ENCODE data around the gene LPCAT1. TPM values are rescaled to one million over a fixed set of nuclear protein-coding genes. Genes with fewer than 3 reads are reported as not detected.

The LPCAT1 gene
- total and polyA plus RNA-seq, 2 donors (not counting 3 experiments of a cell fraction or from before 2014, with no cell fraction given), result 28.9 to 57.2 TPM

- H3K9ac ChIP-seq (replicated peaks; ENCODE audit: extremely low read depth, insufficient read depth, low read length), result no peak overlapping the region
- BruUV-seq (replicated peaks), result no TSS peak
- no peaks in the 10 kb centered on the region for H3K27me3 ChIP-seq (ENCODE audit: control insufficient read depth in 2 of 2, insufficient read depth in 2 of 2, low read length in 2 of 2)
- H3K27ac ChIP-seq (ENCODE audit: insufficient read depth, low read depth, low read length), result no peak overlapping the region
- H4K20me1 ChIP-seq (replicated peaks; ENCODE audit: control insufficient read depth, extremely low read depth, insufficient read depth, low read length), result no peaks in the 10 kb centered on the region
- H3K4me2 ChIP-seq (ENCODE audit: insufficient read depth, low read length), result no peak overlapping the region
- FAIRE-seq (peak; percentile 87), DNase-seq (ENCODE audit: low read depth, low spot score) (peak; percentile 58)
- peaks cover 3% of the 10 kb centered on the region for H3K4me1 ChIP-seq (ENCODE audit: control insufficient read depth, extremely low read depth, insufficient read depth, low read length)
- H2AFZ ChIP-seq (ENCODE audit: low read depth, low read length), result peak overlapping the region; percentile 92
- H3K36me3 ChIP-seq (ENCODE audit: control insufficient read depth in 2 of 2, extremely low read depth in 1 of 2, insufficient read depth in 2 of 2, low read length in 2 of 2), result no peaks in the 10 kb centered on the region
- POLR2A ChIA-PET, result no interaction called here
- H3K9me3 ChIP-seq (replicated peaks; ENCODE audit: control insufficient read depth, insufficient read depth, low read length), result no peaks in the 10 kb centered on the region
- CTCF ChIA-PET, result interaction anchor here (1.5 kb wide), 1 partner anchor 18 kb away, joined by 3 read pairs; no protein-coding TSS in a partner anchor
- dilution Hi-C loops (cut with MboI; ENCODE audit: extremely low pct_ligation_motif_present, low sequenced_read_pairs) (no loop called here), intact Hi-C loops (cut with micrococcal nuclease) (no loop called here)
- no peaks in the 10 kb centered on the region for H3K9me1 ChIP-seq (replicated peaks; ENCODE audit: control insufficient read depth, extremely low read depth, insufficient read depth, low read length)
- H3K79me2 ChIP-seq (ENCODE audit: control insufficient read depth, insufficient read depth, low read length), result no peaks in the 10 kb centered on the region
- TF ChIP-seq FOS (IDR thresholded peaks at IDR 0.05; ENCODE audit: borderline replicate concordance, insufficient read depth, low read length) (peak; percentile 18), POLR2A (IDR thresholded peaks at IDR 0.05; ENCODE audit: low read depth, low read length) (no peak)
- no peak overlapping the region for H3K4me3 ChIP-seq (replicated peaks in 1 of 3; ENCODE audit: insufficient read depth in 1 of 3, low read depth in 1 of 3, low read length in 3 of 3)
These were observed 19.0 kb upstream of the LPCAT1 start for GRCh38 chr5:1542781-1543180.

GRCh38 chr5:1541702-1542400, 18.1 kb upstream of the LPCAT1 start:
- dilution Hi-C loops (cut with MboI; ENCODE audit: extremely low pct_ligation_motif_present, low sequenced_read_pairs), result no loop called here
- FAIRE-seq, result no peak
- TF ChIP-seq GATA2 (IDR thresholded peaks at IDR 0.05; ENCODE audit: insufficient read depth, insufficient read length, low read depth, low read length) (no peak), CTCF (IDR thresholded peaks at IDR 0.05; ENCODE audit: extremely low read depth in 1 of 2, insufficient read depth in 1 of 2, low read depth in 1 of 2, low read length in 2 of 2) (no peak), POLR2A (IDR thresholded peaks at IDR 0.05; ENCODE audit: low read depth, low read length) (no peak), FOS (IDR thresholded peaks at IDR 0.05; ENCODE audit: borderline replicate concordance, insufficient read depth, low read length) (no peak), MAX (IDR thresholded peaks at IDR 0.05; ENCODE audit: insufficient read depth, insufficient read length) (no peak)
- no peaks in the 10 kb centered on the region for H3K27me3 ChIP-seq (ENCODE audit: control insufficient read depth in 2 of 2, insufficient read depth in 2 of 2, low read length in 2 of 2)
- H3K27ac ChIP-seq (ENCODE audit: insufficient read depth, low read depth, low read length), result no peak overlapping the region
- DNase-seq (ENCODE audit: low read depth, low spot score), result no peak
- no peak overlapping the region for H3K4me2 ChIP-seq (ENCODE audit: insufficient read depth, low read length)
- no peaks in the 10 kb centered on the region for H3K79me2 ChIP-seq (ENCODE audit: control insufficient read depth, insufficient read depth, low read length)
- H3K9ac ChIP-seq (replicated peaks; ENCODE audit: extremely low read depth, insufficient read depth, low read length), result no peak overlapping the region
- no peaks in the 10 kb centered on the region for H3K36me3 ChIP-seq (ENCODE audit: control insufficient read depth in 2 of 2, extremely low read depth in 1 of 2, insufficient read depth in 2 of 2, low read length in 2 of 2)
- H3K4me3 ChIP-seq (replicated peaks in 1 of 3; ENCODE audit: insufficient read depth in 1 of 3, low read depth in 1 of 3, low read length in 3 of 3), result no peak overlapping the region
- no TSS peak for BruUV-seq (replicated peaks)
- ChIA-PET CTCF (interaction anchor here (1.2 kb wide), 1 partner anchor 11 kb away, joined by 3 read pairs; no protein-coding TSS in a partner anchor), POLR2A (no interaction called here)
- no peaks in the 10 kb centered on the region for H3K9me3 ChIP-seq (replicated peaks; ENCODE audit: control insufficient read depth, insufficient read depth, low read length)
- H3K9me1 ChIP-seq (replicated peaks; ENCODE audit: control insufficient read depth, extremely low read depth, insufficient read depth, low read length), result no peaks in the 10 kb centered on the region
- H2AFZ ChIP-seq (ENCODE audit: low read depth, low read length), result no peak overlapping the region
- peaks cover 3% of the 10 kb centered on the region for H3K4me1 ChIP-seq (ENCODE audit: control insufficient read depth, extremely low read depth, insufficient read depth, low read length)
- intact Hi-C loops (cut with micrococcal nuclease), result no loop called here
- H4K20me1 ChIP-seq (replicated peaks; ENCODE audit: control insufficient read depth, extremely low read depth, insufficient read depth, low read length), result no peaks in the 10 kb centered on the region
